Effector memory CD4-positive, alpha-beta T cell (primary cell): Measurements from ENCODE around the gene GRSF1.

Experiments used
- DNase-seq, 3 donors: peaks; one replicate each; pipeline ENCODE4 v3.0.0-alpha.2; 2020
- H3K27ac ChIP-seq: 2 replicates; pipeline ENCODE4 v1.7.0; 2013; ENCODE audit warnings: mild to moderate bottlenecking, low read length, moderate library complexity; ENCODE audit not compliant: insufficient read depth, poor library complexity, severe bottlenecking
- H3K27me3 ChIP-seq: replicated peaks from 2 replicates; pipeline ENCODE4 v1.7.0; 2013; ENCODE audit warnings: mild to moderate bottlenecking, low read length; ENCODE audit not compliant: insufficient read depth, control insufficient read depth, poor library complexity, severe bottlenecking
- H3K36me3 ChIP-seq: 2 replicates; pipeline ENCODE4 v1.7.0; 2013; ENCODE audit warnings: mild to moderate bottlenecking, low read length, moderate library complexity; ENCODE audit not compliant: control insufficient read depth, insufficient read depth
- H3K4me1 ChIP-seq: 2 replicates; pipeline ENCODE4 v1.7.0; 2013; ENCODE audit warnings: low read length, mild to moderate bottlenecking; ENCODE audit not compliant: control insufficient read depth, insufficient read depth, poor library complexity, severe bottlenecking
- H3K4me3 ChIP-seq: 2 replicates; pipeline ENCODE4 v1.7.0; 2013; ENCODE audit warnings: low read length, low read depth, mild to moderate bottlenecking; ENCODE audit not compliant: insufficient read depth, poor library complexity, severe bottlenecking
- H3K9me3 ChIP-seq: 2 replicates; pipeline ENCODE4 v1.7.0; 2013; ENCODE audit warnings: mild to moderate bottlenecking, low read length, moderate library complexity; ENCODE audit not compliant: control insufficient read depth
- total RNA-seq, 3 donors: gene quantifications; one replicate each; lab custom pipeline; 2026; lab: John Stamatoyannopoulos, UW

GRSF1 gene, protein sequence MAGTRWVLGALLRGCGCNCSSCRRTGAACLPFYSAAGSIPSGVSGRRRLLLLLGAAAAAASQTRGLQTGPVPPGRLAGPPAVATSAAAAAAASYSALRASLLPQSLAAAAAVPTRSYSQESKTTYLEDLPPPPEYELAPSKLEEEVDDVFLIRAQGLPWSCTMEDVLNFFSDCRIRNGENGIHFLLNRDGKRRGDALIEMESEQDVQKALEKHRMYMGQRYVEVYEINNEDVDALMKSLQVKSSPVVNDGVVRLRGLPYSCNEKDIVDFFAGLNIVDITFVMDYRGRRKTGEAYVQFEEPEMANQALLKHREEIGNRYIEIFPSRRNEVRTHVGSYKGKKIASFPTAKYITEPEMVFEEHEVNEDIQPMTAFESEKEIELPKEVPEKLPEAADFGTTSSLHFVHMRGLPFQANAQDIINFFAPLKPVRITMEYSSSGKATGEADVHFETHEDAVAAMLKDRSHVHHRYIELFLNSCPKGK
- total RNA-seq = 54.9 to 78.3 (median 75.1) reads per million in 3 donors

DNA sequence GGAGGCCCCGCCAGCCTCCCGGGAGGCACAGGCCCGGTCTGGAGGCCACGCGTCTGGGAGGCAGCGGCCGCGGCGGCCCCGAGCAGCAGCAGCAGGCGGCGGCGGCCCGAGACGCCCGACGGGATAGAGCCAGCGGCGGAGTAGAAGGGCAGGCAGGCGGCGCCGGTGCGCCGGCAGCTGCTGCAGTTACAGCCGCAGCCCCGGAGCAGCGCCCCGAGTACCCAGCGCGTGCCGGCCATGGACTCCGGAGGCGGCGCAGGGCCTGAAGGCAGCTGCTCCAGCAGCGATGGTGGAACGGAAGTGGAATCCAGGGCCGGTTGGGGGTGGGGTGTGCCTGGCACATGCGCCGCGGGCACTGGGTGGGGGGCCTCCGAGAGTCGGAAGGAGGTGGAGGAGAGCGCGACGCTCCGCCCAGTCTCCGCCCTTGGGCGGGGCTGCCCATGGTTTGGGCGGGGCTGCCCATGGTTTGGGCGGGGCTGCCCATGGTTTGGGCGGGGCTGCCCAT lies at the start of gene GRSF1:
GRSF1 (minus strand) TSS at position 302 of the 505 bp plus-strand sequence; CDS start at position 239, 63 bp downstream.
- peak within 1 kb of the TSS; percentile 75 for H3K27ac ChIP-seq
- peak within 1 kb of the TSS; percentile 77 for H3K4me3 ChIP-seq
- peaks cover 16% of the 10 kb centered on the region for H3K4me1 ChIP-seq
- DNase-seq = peak; percentile 91 to 94 (median 94)
- peaks cover 10% of the 10 kb centered on the region for H3K36me3 ChIP-seq
- H3K9me3 ChIP-seq = no peaks in the 10 kb centered on the region
- no peaks in the 10 kb centered on the region for H3K27me3 ChIP-seq

DNA sequence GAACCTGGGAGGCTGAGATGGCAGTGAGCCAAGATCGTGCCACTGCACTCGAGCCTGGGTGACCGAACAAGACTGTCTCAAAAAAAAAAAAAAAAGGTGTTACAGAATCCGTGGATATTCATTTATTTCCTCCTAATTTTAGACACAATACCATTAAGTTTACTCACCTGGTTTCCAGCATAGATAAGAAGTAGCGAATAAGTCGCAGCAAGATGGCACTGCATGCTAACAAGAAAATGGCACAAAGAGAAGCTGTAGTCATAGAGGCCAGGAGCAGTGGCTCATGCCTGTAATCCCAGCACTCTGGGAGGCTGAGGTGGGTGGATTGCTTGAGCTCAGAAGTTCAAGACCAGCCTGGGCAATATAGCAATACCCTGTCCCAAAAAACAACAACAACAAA lies 45.5 kb upstream of the GRSF1 start:
- Histone ChIP-seq H3K4me1 (no peaks in the 10 kb centered on the region), H3K36me3 (no peaks in the 10 kb centered on the region), H3K9me3 (no peaks in the 10 kb centered on the region), H3K4me3 (no peak overlapping the region), H3K27ac (no peak overlapping the region), H3K27me3 (no peaks in the 10 kb centered on the region)
- DNase-seq = no peak

DNA sequence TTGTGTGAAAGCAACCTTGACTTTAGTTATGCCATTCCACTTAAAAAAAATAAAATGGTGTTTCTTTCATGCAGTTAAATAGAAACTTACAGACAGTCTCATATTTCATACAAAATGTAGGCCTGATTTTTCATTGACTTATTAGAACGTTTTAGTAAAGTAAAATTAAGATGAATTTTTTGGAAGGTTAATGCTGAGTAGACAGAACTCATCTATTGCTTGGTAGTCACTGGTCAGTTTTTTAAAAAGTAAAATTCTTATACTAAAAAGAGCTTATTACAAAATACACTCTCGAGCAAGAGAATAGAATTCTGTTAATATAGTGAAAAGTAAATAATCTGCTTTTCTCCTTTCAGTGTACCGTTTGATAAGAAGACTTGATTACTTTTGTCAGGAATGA lies 41.0 kb upstream of the GRSF1 start:
- no peaks in the 10 kb centered on the region for H3K27me3 ChIP-seq
- H3K4me3 ChIP-seq = no peak overlapping the region
- H3K4me1 ChIP-seq = no peaks in the 10 kb centered on the region
- no peak overlapping the region for H3K27ac ChIP-seq
- DNase-seq = no peak
- no peaks in the 10 kb centered on the region for H3K36me3 ChIP-seq
- H3K9me3 ChIP-seq = no peaks in the 10 kb centered on the region

DNA sequence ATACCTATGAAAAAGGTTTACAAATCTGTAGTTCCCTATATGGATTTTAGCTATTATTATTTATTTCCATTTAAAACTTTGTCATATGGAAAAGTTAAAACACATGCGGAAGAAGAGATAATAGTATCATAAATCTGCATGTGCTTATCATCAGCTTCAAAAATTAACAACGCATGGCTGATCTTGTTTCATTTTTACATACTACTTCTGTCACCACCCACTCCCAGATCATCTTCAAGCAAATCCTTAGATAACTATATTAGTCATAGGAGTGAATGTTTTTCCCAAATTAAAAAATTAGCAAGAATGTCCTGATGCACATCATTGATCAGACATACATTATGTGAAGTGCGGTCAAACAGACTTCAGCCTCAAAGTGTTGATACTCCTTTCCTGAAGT lies 37.9 kb upstream of the GRSF1 start:
- Histone ChIP-seq H3K4me3 (no peak overlapping the region), H3K4me1 (no peaks in the 10 kb centered on the region), H3K27me3 (no peaks in the 10 kb centered on the region), H3K9me3 (no peaks in the 10 kb centered on the region), H3K27ac (no peak overlapping the region), H3K36me3 (no peaks in the 10 kb centered on the region)
- no peak for DNase-seq

DNA sequence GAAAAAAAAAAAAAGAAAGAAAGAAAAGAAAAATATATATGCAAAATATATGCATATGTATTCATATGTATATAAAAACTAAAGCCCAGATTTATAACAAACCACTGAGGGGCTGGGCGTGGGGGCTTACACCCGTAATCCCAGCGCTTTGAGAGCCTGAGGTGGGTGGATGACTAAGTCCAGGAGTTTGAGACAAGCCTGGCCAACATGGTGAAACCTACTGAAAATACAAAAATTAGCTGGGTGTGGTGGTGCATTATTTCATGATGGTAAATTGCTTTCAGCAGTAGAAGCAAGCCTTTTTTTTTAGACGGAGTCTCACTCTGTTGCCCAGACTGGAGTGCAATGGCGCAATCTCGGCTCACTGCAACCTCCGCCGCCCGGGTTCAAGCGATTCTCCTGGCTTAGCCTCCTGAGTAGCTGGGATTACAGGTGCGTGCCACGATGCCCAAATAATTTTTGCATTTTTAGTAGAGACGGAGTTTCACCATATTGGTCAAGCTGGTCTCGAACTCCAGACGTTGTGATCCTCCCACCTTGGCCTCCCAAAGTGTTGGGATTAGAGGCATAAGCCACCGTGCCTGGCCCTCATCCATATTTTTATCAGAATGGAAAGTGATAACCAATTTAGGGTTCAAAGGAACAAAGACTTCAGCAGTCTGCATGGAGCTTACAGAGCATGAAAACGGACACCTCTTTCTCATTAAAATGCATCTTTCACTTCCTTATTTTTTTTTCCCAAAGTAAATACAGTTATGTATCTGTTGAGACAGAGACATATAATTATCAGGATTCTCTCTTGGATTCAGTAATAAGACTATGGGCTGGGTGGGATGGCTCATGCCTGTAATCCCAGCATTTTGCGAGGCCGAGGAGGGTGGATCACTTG lies 34.8 kb upstream of the GRSF1 start:
- Histone ChIP-seq H3K27me3 (no peaks in the 10 kb centered on the region), H3K4me1 (no peaks in the 10 kb centered on the region), H3K9me3 (no peaks in the 10 kb centered on the region), H3K4me3 (no peak overlapping the region), H3K27ac (no peak overlapping the region), H3K36me3 (no peaks in the 10 kb centered on the region)
- DNase-seq = no peak

DNA sequence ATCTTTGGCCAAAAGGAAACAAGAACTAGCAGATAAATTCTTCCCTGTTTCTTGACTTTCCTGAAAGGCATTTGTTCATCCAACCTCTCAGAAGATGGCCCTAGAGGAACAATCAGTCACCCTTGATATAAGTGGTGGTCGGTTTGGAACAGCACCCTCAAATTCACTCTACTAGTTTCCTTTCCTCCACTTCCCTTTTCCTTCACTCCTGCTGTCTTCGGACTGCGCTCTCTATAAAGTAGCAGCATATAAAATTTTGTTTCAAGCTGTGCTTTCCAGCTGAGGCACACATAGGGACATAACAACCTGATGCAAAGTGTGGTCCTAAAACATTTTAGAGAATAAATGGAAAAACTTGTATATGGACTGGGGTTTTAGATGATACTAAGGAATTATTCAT lies 33.5 kb upstream of the GRSF1 start:
- no peak overlapping the region for H3K4me3 ChIP-seq

DNA sequence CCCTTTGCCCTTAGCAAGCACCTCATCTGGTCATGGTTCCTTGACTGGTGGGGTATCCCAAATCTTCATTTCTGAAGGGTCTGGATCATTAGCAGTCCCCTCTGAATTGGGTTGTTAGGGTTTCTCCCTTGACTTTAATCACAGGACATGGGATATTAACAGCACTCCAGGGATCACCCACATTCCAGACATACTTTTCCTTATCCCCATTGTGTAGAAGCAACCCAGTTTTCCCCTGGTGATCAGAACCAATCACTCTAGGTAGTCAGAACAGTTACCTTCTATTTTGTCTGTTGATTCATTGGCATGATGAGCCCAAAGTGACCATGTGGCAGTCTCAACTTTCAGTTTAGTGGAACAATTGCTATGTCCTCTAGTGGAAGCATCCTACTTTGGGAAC lies 29.1 kb upstream of the GRSF1 start:
- Histone ChIP-seq H3K4me3 (no peak overlapping the region), H3K4me1 (no peaks in the 10 kb centered on the region), H3K36me3 (no peaks in the 10 kb centered on the region), H3K27me3 (no peaks in the 10 kb centered on the region), H3K27ac (no peak overlapping the region), H3K9me3 (no peaks in the 10 kb centered on the region)
- no peak for DNase-seq

More for the DNA sequence above, 33.5 kb upstream of the GRSF1 start:
- no peaks in the 10 kb centered on the region for H3K27me3 ChIP-seq
- no peaks in the 10 kb centered on the region for H3K4me1 ChIP-seq
- no peak for DNase-seq
- no peaks in the 10 kb centered on the region for H3K36me3 ChIP-seq
- H3K9me3 ChIP-seq = no peaks in the 10 kb centered on the region
- H3K27ac ChIP-seq = no peak overlapping the region

DNA sequence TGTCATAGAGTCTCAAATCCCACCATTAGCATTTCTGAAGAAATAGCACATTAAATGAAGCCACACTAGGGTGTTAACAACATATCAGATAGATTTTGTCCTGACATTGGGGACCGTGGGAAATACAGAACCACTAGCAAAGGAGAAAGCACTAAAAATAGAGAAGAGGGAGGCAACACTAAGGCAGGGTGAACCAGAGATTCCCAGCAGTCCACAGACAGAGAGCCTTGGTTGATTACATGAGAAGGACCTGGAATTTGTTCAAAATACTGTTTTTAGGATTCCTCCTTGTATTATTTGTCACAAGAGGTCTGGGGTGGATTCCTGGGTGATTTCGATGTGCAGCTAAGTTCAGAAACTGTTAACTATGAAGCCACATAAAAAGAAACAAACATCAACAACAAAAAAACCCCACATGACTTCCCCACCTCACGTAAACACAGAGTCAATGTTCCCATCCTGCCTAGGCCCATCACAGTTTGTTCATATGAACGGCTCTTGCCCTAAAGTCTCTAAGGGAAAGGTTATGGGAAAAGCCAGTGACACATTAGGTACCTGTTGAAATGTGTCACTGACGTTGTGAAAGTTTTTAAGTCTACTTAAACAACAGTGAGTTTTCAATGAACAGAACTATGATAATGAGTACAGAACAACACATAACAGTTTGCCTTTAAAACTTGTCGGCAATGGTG lies 23.6 kb upstream of the GRSF1 start:
- no peaks in the 10 kb centered on the region for H3K4me1 ChIP-seq
- no peak overlapping the region for H3K27ac ChIP-seq
- DNase-seq = no peak
- H3K27me3 ChIP-seq = no peaks in the 10 kb centered on the region
- no peaks in the 10 kb centered on the region for H3K36me3 ChIP-seq
- H3K4me3 ChIP-seq = no peak overlapping the region
- H3K9me3 ChIP-seq = no peaks in the 10 kb centered on the region

DNA sequence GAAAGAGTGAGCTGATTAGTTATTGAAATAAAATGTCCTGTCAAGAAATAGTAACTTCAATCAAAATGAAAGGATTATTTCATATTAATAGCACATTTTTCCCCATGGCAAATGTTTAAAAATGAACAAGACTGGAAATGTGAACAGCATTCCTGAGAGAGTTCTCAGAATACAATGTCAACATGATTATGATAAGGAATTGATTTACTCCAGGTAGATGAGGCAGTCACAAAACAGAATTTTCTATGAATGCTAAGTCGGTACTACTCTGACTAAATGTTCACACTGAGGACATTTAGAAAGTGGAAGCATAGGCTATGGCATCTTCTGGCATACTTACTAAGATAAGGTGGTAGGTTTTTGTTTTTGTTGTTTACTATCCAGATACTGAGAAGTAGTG lies 19.4 kb upstream of the GRSF1 start:
- DNase-seq = no peak
- Histone ChIP-seq H3K4me1 (no peaks in the 10 kb centered on the region), H3K27ac (no peak overlapping the region), H3K9me3 (no peaks in the 10 kb centered on the region), H3K4me3 (no peak overlapping the region), H3K27me3 (no peaks in the 10 kb centered on the region), H3K36me3 (no peaks in the 10 kb centered on the region)
